Endodermal cell (in vitro differentiated cells): Measurements from ENCODE around the gene THADA. TPM values are rescaled to one million over a fixed set of nuclear protein-coding genes. Genes with fewer than 3 reads are reported as not detected.
A peak's percentile ranks its signal among the peaks of the same experiment; 100 is the strongest.

Experiments
- DNase-seq: peaks from one replicate; pipeline ENCODE4 v3.0.0-alpha.2; 2017
- H3K27ac ChIP-seq: 2 replicates; pipeline ENCODE4 v1.5.1; 2013; ENCODE audit warnings: mild to moderate bottlenecking, low read depth, low read length, moderate library complexity
- H3K27me3 ChIP-seq: 2 replicates; pipeline ENCODE4 v1.6.1; 2013; ENCODE audit warnings: mild to moderate bottlenecking, low read length, moderate library complexity; ENCODE audit not compliant: insufficient read depth, control insufficient read depth, poor library complexity, severe bottlenecking
- H3K36me3 ChIP-seq: 2 replicates; pipeline ENCODE4 v1.7.0; 2013; ENCODE audit warnings: mild to moderate bottlenecking, low read length, moderate library complexity; ENCODE audit not compliant: control insufficient read depth, insufficient read depth
- H3K4me1 ChIP-seq: one replicate; pipeline ENCODE4 v1.7.0; 2013; ENCODE audit warnings: low read length; ENCODE audit not compliant: control insufficient read depth, insufficient read depth
- H3K4me3 ChIP-seq: 2 replicates; pipeline ENCODE4 v1.5.1; 2013; ENCODE audit warnings: mild to moderate bottlenecking, low read length, moderate library complexity
- H3K9ac ChIP-seq: 2 replicates; pipeline ENCODE4 v1.6.1; 2013; ENCODE audit warnings: mild to moderate bottlenecking, low read length, moderate library complexity; ENCODE audit not compliant: poor library complexity, severe bottlenecking; ENCODE audit errors: extremely low read depth
- H3K9me3 ChIP-seq: 2 replicates; pipeline ENCODE4 v1.6.1; 2013; ENCODE audit warnings: mild to moderate bottlenecking, low read length, moderate library complexity; ENCODE audit not compliant: control insufficient read depth
- H3K27ac Mint-ChIP-seq: 2 replicates; pipeline ENCODE4 v1.8.0; 2020; ENCODE audit warnings: mixed read lengths
- H3K27me3 Mint-ChIP-seq: 2 replicates; pipeline ENCODE4 v1.8.0; 2021; ENCODE audit warnings: mild to moderate bottlenecking, mixed read lengths; ENCODE audit not compliant: insufficient read depth
- H3K36me3 Mint-ChIP-seq: 2 replicates; pipeline ENCODE4 v1.8.0; 2020; ENCODE audit warnings: low read depth, mixed read lengths
- H3K4me1 Mint-ChIP-seq: 2 replicates; pipeline ENCODE4 v1.8.0; 2020; ENCODE audit warnings: mixed read lengths
- H3K4me3 Mint-ChIP-seq: 2 replicates; pipeline ENCODE4 v1.8.0; 2020; ENCODE audit warnings: mild to moderate bottlenecking, moderate library complexity, mixed read lengths
- H3K9me3 Mint-ChIP-seq: 2 replicates; pipeline ENCODE4 v1.8.0; 2020; ENCODE audit warnings: mild to moderate bottlenecking, mixed read lengths
- CTCF ChIP-seq: fragments of 200-600 bp; sonication (generic); conservative IDR thresholded peaks from 2 replicates; pipeline ENCODE4 v1.5.0; 2021; ENCODE audit warnings: antibody characterized with exemption, mild to moderate bottlenecking
- WGBS, 2 experiments: methylation state at CpG; one replicate each; pipeline versions ENCODE4 v1.1.5 to v1.1.7; 2013; ENCODE audit warnings: missing lambda C conversion rate in 2 of 2, mixed read lengths in 1 of 2; ENCODE audit not compliant: insufficient coverage in 1 of 2, insufficient read length in 1 of 2; 5-methylcytosine and 5-hydroxymethylcytosine counted together
- total RNA-seq, 2 donors: library from RNA; stranded (reverse); fragmentation: NEBNext Ultra II Directional in 1 of 2; extraction: Animal tissue kit (Norgen Biotek cat#: 25700) in 1 of 2; gene quantifications; 2 replicates in 1 of 2; 3 replicates in 1 of 2; pipeline ENCODE4 v1.2.1, GENCODE V29; 2021

Gene THADA
- total RNA-seq, 2 donors from 2014 or later = 32.8 to 35.0 TPM

- H3K9ac ChIP-seq = no peak overlapping the region
- Mint-ChIP-seq H3K27me3 (no peaks in the 10 kb centered on the region), H3K9me3 (no peaks in the 10 kb centered on the region), H3K4me3 (no peak overlapping the region), H3K36me3 (peaks cover 3% of the 10 kb centered on the region), H3K4me1 (peaks cover 26% of the 10 kb centered on the region), H3K27ac (no peak overlapping the region)
- H3K4me1 ChIP-seq = peaks cover 5% of the 10 kb centered on the region
- no peaks in the 10 kb centered on the region for H3K36me3 ChIP-seq
- DNase-seq = no peak
- H3K27me3 ChIP-seq = no peaks in the 10 kb centered on the region
- WGBS, 2 experiments = 93 to 95% methylated on average over 3 to 8 of the region's 8 CpGs
- H3K4me3 ChIP-seq = no peak overlapping the region
- no peaks in the 10 kb centered on the region for H3K9me3 ChIP-seq
- no peak for TF ChIP-seq CTCF
- H3K27ac ChIP-seq = no peak overlapping the region
These were observed 122.1 kb downstream of the THADA start for GRCh38 chr2:43473767-43474166.

GRCh38 chr2:43472527-43473194, 123.2 kb downstream of the THADA start:
- peaks cover 8% of the 10 kb centered on the region for H3K4me1 ChIP-seq
- H3K4me3 ChIP-seq = no peak overlapping the region
- TF ChIP-seq CTCF = no peak
- Mint-ChIP-seq H3K27ac (no peak overlapping the region), H3K4me3 (no peak overlapping the region), H3K27me3 (no peaks in the 10 kb centered on the region), H3K4me1 (peaks cover 35% of the 10 kb centered on the region), H3K36me3 (peaks cover 3% of the 10 kb centered on the region), H3K9me3 (no peaks in the 10 kb centered on the region)
- no peaks in the 10 kb centered on the region for H3K36me3 ChIP-seq
- H3K9ac ChIP-seq = no peak overlapping the region
- WGBS, 2 experiments = 98% methylated on average over 3 of the region's 3 CpGs; no CpG with 5 or more reads in 1 of the 2 experiments
- no peaks in the 10 kb centered on the region for H3K9me3 ChIP-seq
- H3K27ac ChIP-seq = no peak overlapping the region
- H3K27me3 ChIP-seq = no peaks in the 10 kb centered on the region
- DNase-seq = no peak

- WGBS, 2 experiments = 57 to 82% methylated on average over 1 to 3 of the region's 3 CpGs
- H3K27ac ChIP-seq = no peak overlapping the region
- no peaks in the 10 kb centered on the region for H3K27me3 Mint-ChIP-seq
- no peak overlapping the region for H3K9ac ChIP-seq
- H3K36me3 ChIP-seq = no peaks in the 10 kb centered on the region
- TF ChIP-seq CTCF = no peak
- H3K4me1 Mint-ChIP-seq = peaks cover 34% of the 10 kb centered on the region
- no peak overlapping the region for H3K4me3 ChIP-seq
- H3K9me3 Mint-ChIP-seq = no peaks in the 10 kb centered on the region
- DNase-seq = no peak
- H3K36me3 Mint-ChIP-seq = peaks cover 7% of the 10 kb centered on the region
- peaks cover 8% of the 10 kb centered on the region for H3K4me1 ChIP-seq
- H3K27me3 ChIP-seq = no peaks in the 10 kb centered on the region
- H3K4me3 Mint-ChIP-seq = no peak overlapping the region
- peak overlapping the region; percentile 27 for H3K27ac Mint-ChIP-seq
- H3K9me3 ChIP-seq = no peaks in the 10 kb centered on the region
These were observed 126.1 kb downstream of the THADA start for GRCh38 chr2:43469713-43470112.
